Stimulated activated naive CD4-positive, alpha-beta T cell treated with Interleukin-2 at 50 U/mL for 16 hours (primary cell): ENCODE measurements around the gene PFKFB3.
A peak's percentile ranks its signal among the peaks of the same experiment; 100 is the strongest.
"Not testable (repeated sequence)": the region's sequence is repeated elsewhere in the genome, so short reads cannot be mapped to it uniquely, and the experiment has no call there.

Experiments
- DNase-seq: peaks from one replicate; lab custom pipeline; 2025; lab: John Stamatoyannopoulos, UW

Gene PFKFB3

GRCh38 chr10:6272126-6272525 is 69.4 kb downstream of the PFKFB3 start:
- no peak for DNase-seq

GRCh38 chr10:6273351-6273750 is 70.6 kb downstream of the PFKFB3 start:
- DNase-seq: no peak

DNA sequence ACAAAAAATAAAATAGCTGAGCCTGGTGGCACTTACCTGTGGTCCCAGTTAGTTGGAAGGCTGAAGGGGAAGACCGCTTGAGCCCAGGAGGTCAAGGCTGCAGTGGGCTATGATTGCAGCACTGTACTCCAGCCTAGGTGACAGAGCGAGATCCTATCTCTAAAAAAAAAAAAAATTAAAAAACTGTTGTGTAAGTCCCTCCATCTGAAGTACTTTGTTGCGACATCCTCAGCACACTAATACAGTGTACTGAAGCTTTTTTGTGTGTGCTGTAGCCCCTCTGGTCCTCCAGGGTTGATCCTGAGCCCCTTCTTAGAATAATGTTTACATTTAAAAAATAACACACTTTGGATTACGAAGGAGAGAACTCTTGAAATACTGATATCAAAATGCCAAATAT is 71.3 kb downstream of the PFKFB3 start:
- no peak for DNase-seq

DNA sequence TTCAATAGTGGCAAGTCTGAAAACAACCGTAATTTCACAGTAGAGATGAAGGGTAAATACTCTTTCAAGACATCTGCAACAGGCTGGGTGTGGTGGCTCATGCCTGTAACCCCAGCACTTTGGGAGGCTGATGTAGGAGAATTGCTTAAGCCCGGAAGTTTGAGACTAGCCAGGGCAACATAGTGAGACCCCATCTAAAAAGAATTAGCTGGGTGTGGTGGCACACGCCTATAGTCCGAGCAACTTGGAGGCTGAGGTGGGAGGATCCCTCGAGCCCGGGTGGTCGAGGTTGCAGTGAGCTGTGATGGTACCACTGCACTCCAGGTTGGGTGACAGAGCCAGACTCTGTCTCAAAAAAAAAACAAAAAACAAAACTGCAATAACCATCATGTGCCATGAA is 71.8 kb downstream of the PFKFB3 start:
- DNase-seq: no peak

DNA sequence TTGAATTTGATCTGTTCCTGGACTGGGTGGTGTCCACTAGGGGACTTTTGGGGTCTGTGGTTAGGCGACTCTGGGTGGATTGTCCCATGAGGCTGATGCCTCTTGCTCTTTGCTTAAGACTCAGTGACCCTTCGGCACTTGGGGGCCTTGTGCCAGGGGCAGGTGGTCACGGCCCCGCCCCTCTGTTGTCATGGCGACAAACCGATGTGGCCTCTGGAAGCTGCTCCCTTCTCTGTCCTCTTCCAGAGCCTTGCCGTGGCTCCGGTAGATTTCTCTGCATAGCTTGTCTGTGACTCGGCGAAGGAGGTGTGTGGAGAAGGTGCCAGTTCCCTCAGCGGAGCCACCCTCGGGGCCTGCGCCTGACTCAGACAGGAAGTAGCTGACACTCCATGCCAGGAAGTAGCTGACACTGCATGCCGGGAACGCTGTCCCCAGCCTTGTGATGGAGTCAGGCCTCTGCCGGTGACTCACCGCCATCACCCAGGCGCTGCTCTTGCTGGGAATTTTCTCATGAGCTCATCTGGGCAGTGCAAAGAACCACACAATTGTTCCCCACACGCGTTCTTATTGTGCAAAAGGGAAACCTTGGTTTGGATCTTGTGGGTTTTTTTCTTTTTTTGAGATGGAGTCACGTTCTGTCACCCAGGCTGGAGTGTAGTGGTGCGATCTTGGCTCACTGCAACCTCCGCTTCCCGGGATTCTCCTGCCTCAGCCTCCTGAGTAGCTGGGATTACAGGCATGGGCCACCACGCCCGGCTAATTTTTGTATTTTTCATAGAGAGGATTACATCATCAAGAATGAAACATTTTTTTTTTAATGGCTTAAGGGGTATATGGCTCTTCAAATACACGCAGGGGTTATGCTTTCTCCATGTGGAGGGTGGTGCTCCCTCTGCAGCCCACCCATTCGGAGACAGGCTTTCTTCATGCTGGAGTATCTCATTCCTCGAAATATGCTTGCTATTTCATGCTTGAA is 72.6 kb downstream of the PFKFB3 start:
- peak; percentile 95 for DNase-seq

GRCh38 chr10:6276356-6276755 is 73.6 kb downstream of the PFKFB3 start:
- DNase-seq: no peak

DNA sequence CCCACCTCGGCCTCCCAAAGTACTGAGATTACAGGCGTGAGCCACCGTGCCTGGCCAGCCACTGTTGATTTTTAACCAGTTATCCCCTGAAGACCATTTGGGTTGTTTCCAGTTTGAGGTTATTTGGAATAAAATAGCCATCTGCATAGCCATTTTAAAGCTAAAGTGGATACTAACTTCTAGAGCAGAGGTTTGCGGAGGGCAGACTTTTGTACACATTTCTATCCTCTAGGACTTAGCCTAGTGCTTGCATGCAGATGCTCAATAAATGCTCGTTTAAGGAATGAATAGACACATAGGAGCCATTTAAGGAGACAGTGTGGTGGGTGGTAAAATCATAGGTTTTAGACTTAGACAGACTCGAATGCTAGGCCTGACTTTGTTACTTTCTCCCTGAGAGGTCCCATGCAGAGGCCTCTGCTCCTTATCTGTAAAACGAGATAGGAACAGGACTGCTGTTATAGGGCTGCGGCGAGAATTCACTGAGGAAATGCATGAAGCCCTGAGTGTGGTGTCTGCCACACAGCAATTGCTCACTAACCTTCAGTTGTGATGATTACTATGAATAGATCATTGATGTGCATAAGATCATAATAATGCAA is 75.9 kb downstream of the PFKFB3 start:
- no peak for DNase-seq

- DNase-seq: no peak
Measured at GRCh38 chr10:6279540-6280267, 77.0 kb downstream of the PFKFB3 start.

DNA sequence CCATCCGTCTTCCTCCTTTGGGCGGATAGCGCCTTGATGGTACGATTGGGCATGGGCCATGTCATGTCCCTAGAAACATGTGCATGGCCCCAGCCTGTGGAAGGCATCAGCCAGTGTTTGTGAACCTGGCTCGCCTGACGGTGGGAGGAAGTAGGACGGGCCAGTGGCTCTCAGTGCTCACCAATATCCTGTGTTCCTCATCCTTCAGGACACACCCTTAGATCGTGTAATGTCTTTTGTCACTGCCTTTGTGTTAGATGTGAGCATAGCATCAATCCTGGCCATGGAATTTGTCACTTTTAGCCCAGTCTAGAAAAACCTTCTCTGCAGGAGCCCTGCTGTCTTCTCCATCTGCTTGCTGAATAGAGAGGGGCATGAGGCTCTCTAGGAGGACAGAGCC is 77.6 kb downstream of the PFKFB3 start:
- no peak for DNase-seq

GRCh38 chr10:6282454-6282958 is 79.8 kb downstream of the PFKFB3 start:
- no peak for DNase-seq

- DNase-seq: no peak
Measured at GRCh38 chr10:6283655-6284054, 80.9 kb downstream of the PFKFB3 start.

DNA sequence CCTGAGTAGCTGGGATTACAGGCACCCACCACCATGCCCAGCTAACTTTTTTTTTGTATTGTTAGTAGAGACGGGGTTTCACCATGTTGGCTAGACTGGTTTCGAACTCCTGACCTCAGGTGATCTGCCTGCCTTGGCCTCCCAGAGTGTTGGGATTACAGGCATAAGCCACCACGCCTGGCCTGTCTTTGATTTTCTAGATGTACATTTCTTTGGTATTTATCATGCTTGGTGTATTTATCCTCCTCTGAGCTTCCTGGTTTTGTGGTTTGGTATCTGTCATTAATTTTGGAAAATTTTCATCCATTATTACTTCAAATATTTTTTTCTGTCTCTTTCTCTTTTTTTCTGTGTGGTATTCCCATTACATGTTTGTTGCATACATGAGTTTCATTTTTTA is 87.9 kb downstream of the PFKFB3 start:
- DNase-seq: not testable (repeated sequence)

DNA sequence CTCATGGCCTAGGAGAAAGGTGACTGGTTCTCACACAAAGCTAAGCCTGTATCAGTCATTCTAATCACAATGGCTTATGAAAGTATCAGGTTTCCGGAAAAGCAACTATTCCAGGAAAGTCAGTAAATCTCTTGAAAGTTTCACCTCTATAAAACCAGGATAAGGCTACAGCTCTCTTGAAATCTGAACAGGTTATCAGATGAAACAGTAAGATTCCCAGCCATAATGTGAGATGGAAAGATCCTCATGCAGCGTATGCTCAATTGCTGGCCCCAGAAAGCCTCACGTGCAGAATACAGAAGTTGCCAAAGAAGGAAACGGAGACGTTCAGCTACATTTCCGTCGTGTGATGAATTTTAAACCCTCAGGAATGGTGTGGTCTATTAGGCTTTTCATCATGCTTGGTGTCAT is 90.0 kb downstream of the PFKFB3 start:
- DNase-seq: no peak

DNA sequence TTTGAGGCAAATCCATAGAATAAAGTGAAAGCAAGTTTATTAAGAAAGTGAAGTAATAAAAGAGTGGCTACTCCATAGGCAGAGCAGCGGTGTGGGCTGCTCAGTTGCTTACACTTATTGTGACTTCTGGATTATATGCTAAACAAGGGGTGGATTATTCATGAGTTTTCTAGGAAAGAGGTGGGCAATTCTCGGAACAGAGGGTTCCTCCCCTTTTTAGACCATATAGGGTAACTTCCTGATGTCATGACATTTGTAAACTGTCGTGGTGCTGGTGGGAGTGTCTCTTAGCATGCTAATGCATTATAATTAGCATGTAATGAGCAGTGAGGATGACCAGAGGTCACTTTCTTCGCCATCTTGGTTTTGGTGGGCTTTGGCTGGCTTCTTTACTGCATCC is 93.7 kb downstream of the PFKFB3 start:
- DNase-seq: not testable (repeated sequence)

- no peak for DNase-seq
Measured at GRCh38 chr10:6296828-6297251, 94.1 kb downstream of the PFKFB3 start.

- DNase-seq: no peak
Measured at GRCh38 chr10:6297522-6297921, 94.8 kb downstream of the PFKFB3 start.

- DNase-seq: no peak
Measured at GRCh38 chr10:6297951-6298381, 95.2 kb downstream of the PFKFB3 start.

DNA sequence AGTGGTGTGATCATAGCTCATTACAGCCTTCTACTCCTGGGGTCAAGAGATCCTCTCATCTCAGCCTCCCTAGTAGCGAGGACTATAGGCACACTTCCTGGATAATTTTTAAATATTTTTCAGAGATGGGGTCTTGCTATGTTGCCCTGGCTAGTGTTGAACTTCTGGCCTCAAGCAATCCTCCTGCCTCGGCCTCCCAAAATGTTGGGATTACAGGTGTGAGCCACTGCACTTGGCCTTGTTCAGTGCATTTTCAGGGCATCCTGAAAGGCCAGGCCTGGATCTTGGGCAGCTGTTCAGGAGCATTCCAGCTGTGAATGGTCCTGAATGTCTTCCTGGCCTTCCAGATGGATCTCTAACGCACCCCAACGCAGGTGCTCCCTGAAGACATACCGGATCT is 95.7 kb downstream of the PFKFB3 start:
- DNase-seq: no peak

GRCh38 chr10:6299234-6299633 is 96.5 kb downstream of the PFKFB3 start:
- no peak for DNase-seq

GRCh38 chr10:6299743-6300105 is 97.0 kb downstream of the PFKFB3 start:
- no peak for DNase-seq

DNA sequence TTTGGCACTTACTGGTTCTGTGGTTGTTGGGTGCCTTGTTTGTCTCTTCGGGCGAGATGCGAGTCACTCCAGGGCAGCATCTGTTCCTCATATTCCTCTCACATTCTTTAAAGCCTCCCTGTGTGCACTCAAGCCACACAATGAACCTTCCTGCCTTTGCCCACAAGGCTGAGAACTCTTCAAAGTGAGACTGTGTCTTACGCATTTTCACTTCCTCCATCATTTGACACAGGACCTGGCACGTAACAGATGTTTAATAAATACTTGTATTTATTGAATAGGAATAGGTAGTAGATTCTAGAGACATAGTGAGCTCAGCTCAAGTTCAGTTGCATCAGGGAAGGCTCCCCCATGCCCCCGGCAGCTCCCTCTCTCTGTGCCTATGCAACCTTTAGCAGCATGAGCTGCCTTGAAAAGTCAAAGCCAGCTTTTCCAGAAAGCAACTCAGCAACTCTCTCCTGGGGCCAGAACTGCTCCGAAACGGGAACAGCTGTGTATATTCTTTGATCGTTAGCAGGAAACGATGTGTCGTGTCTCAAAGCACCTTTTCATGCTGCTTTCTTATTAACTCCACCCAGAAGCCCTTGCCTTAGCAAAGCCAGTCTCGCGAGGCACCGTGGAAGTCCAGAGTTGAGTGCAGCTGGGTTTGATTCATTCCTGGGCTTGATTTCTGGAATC is 97.5 kb downstream of the PFKFB3 start:
- DNase-seq: no peak
